HepG2 (cell line): ENCODE results near the gene MAN2C1. TPM values are rescaled to one million over a fixed set of nuclear protein-coding genes. Genes with fewer than 3 reads are reported as not detected.

Experiments used
- AKAP8 ChIP-seq: sonication (generic); formaldehyde crosslinking; IDR thresholded peaks from 2 replicates; pipeline ENCODE4 v1.5.1; 2020; ENCODE audit warnings: mild to moderate bottlenecking, missing genetic modification reagents
- DNMT1 ChIP-seq: sonication (generic); formaldehyde crosslinking; IDR thresholded peaks from 2 replicates; pipeline ENCODE4 v1.5.1; 2020; ENCODE audit warnings: mild to moderate bottlenecking, missing genetic modification reagents
- EEA1 ChIP-seq: sonication (generic); formaldehyde crosslinking; IDR thresholded peaks from 2 replicates; pipeline ENCODE4 v1.5.1; 2020; ENCODE audit warnings: mild to moderate bottlenecking, missing genetic modification reagents, borderline replicate concordance
- ESRRA ChIP-seq: sonication (generic); formaldehyde crosslinking; IDR thresholded peaks from 2 replicates; pipeline ENCODE4 v1.5.1; 2020; ENCODE audit warnings: mild to moderate bottlenecking, low read depth, missing genetic modification reagents
- GFI1 ChIP-seq: sonication (generic); formaldehyde crosslinking; IDR thresholded peaks from 2 replicates; pipeline ENCODE4 v1.5.0; 2020; ENCODE audit warnings: missing genetic modification reagents, mild to moderate bottlenecking, borderline replicate concordance
- HCFC1 ChIP-seq: fragments of 150-350 bp; IDR thresholded peaks from 2 replicates; pipeline ENCODE4 v1.6.1; 2014; ENCODE audit warnings: low read depth, low read length
- MAF1 ChIP-seq: sonication (generic); formaldehyde crosslinking; IDR thresholded peaks from 2 replicates; pipeline ENCODE4 v1.5.0; 2020; ENCODE audit warnings: missing genetic modification reagents, borderline replicate concordance
- MNT ChIP-seq: fragments of 450-650 bp; IDR thresholded peaks from 2 replicates; pipeline ENCODE4 v1.6.1; 2016
- MTA1 ChIP-seq: sonication (generic); formaldehyde crosslinking; IDR thresholded peaks from 2 replicates; pipeline ENCODE4 v1.4.0; 2020; ENCODE audit warnings: missing genetic modification reagents, mild to moderate bottlenecking, borderline replicate concordance
- NBN ChIP-seq: fragments of 450-650 bp; conservative IDR thresholded peaks from 2 replicates; pipeline ENCODE4 v1.6.1; 2017
- NCOR1 ChIP-seq: fragments of 200-600 bp; sonication (generic); IDR thresholded peaks from 2 replicates; pipeline ENCODE4 v1.7.0; 2017; ENCODE audit warnings: antibody characterized with exemption, low read length, borderline replicate concordance
- NR3C1 ChIP-seq: sonication (generic); formaldehyde crosslinking; IDR thresholded peaks from 2 replicates; pipeline ENCODE4 v1.4.0; 2020; ENCODE audit warnings: missing genetic modification reagents
- PHB2 ChIP-seq: fragments of 450-650 bp; IDR thresholded peaks from 2 replicates; pipeline ENCODE4 v1.6.1; 2018; ENCODE audit not compliant: partially characterized antibody
- PRPF4 ChIP-seq: fragments of 200-400 bp; formaldehyde crosslinking; IDR thresholded peaks from 2 replicates; pipeline ENCODE4 v1.6.1; 2016; ENCODE audit warnings: low read length, low read depth; ENCODE audit not compliant: poor library complexity, severe bottlenecking
- RAD21 ChIP-seq: fragments of 450-650 bp; formaldehyde crosslinking; IDR thresholded peaks from 2 replicates; pipeline ENCODE4 v1.5.0; 2020; ENCODE audit warnings: mild to moderate bottlenecking
- THYN1 ChIP-seq: sonication (generic); formaldehyde crosslinking; IDR thresholded peaks from 2 replicates; pipeline ENCODE4 v1.8.1; 2023; ENCODE audit warnings: low read depth, mild to moderate bottlenecking, moderate library complexity, missing genetic modification reagents, borderline replicate concordance
- ZIK1 ChIP-seq: sonication (generic); formaldehyde crosslinking; IDR thresholded peaks from 2 replicates; pipeline ENCODE4 v1.5.0; 2020; ENCODE audit warnings: mild to moderate bottlenecking, low read depth, missing genetic modification reagents, borderline replicate concordance
- ZNF20 ChIP-seq: sonication (generic); formaldehyde crosslinking; IDR thresholded peaks from 2 replicates; pipeline ENCODE4 v1.4.0; 2020; ENCODE audit warnings: mild to moderate bottlenecking, moderate library complexity, missing genetic modification reagents
- ZNF224 ChIP-seq: sonication (generic); formaldehyde crosslinking; IDR thresholded peaks from 2 replicates; pipeline ENCODE4 v1.5.0; 2020; ENCODE audit warnings: mild to moderate bottlenecking, missing genetic modification reagents
- ZNF234 ChIP-seq: sonication (generic); formaldehyde crosslinking; conservative IDR thresholded peaks from 2 replicates; pipeline ENCODE4 v1.5.1; 2020; ENCODE audit warnings: mild to moderate bottlenecking, missing genetic modification reagents
- ZNF337 ChIP-seq: sonication (generic); formaldehyde crosslinking; IDR thresholded peaks from 2 replicates; pipeline ENCODE4 v1.5.1; 2020; ENCODE audit warnings: missing genetic modification reagents, low read depth, mild to moderate bottlenecking, borderline replicate concordance
- ZNF354B ChIP-seq: sonication (generic); formaldehyde crosslinking; IDR thresholded peaks from 2 replicates; pipeline ENCODE4 v1.8.0; 2022; ENCODE audit warnings: mild to moderate bottlenecking, missing genetic modification reagents
- ZNF598 ChIP-seq: sonication (generic); formaldehyde crosslinking; IDR thresholded peaks from 2 replicates; pipeline ENCODE4 v1.5.1; 2020; ENCODE audit warnings: mild to moderate bottlenecking, missing genetic modification reagents, borderline replicate concordance
- ZNF704 ChIP-seq: sonication (generic); formaldehyde crosslinking; IDR thresholded peaks from 2 replicates; pipeline ENCODE4 v1.8.1; 2023; ENCODE audit warnings: mild to moderate bottlenecking, inconsistent platforms, moderate library complexity, missing genetic modification reagents, borderline replicate concordance
- polyA plus RNA-seq, 8 experiments: library from polyadenylated mRNA; depleted of rRNA in 3 of 8; stranded (reverse) in 7 of 8; unstranded in 1 of 8; fragments of >200 nt; fragmentation: Illumina TruSeq in 4 of 8; extraction: Trizol in 4 of 8; gene quantifications; 2 replicates each; pipeline versions ENCODE4 v1.2.1 to v1.2.3, GENCODE V29; 2011 to 2016; ENCODE audit warnings: low read depth in 4 of 8, missing spikeins in 1 of 8, mixed read lengths in 1 of 8; ENCODE audit not compliant: insufficient read depth in 1 of 8
- total RNA-seq, 5 experiments: library from RNA; depleted of rRNA; stranded (reverse); fragments of >200 nt; fragmentation: Illumina TruSeq; extraction: Trizol; gene quantifications; 2 replicates each; pipeline ENCODE4 v1.2.3, GENCODE V29; 2016; ENCODE audit warnings: low read depth in 1 of 5
- TF ChIP-seq, protein P1 (sequence below): sonication (generic); formaldehyde crosslinking; IDR thresholded peaks from 2 replicates; pipeline ENCODE4 v1.4.0; 2020; ENCODE audit warnings: missing genetic modification reagents; ENCODE audit errors: not compliant biosample characterization
- TF ChIP-seq, protein P2 (sequence below): sonication (generic); formaldehyde crosslinking; IDR thresholded peaks from 2 replicates; pipeline ENCODE4 v1.4.0; 2020; ENCODE audit warnings: missing genetic modification reagents, borderline replicate concordance

The MAN2C1 gene
- total and polyA plus RNA-seq, 2 of the 13 experiments (the other 11 are each of a cell fraction or from before 2014, with no cell fraction given), result 62.6 to 71.0 TPM

- no peak for TF ChIP-seq NR3C1 (CRISPR knock-in tag)
- no peak; the same call in 1 of the 2 replicates for TF ChIP-seq ZNF598 (CRISPR knock-in tag)
- peak; percentile 59 for TF ChIP-seq RAD21 (CRISPR knock-in tag)
- peak; percentile 43; the same call in 1 of the 2 replicates for TF ChIP-seq AKAP8
- TF ChIP-seq HCFC1, result peak; percentile 70
- TF ChIP-seq NCOR1, result no peak
- TF ChIP-seq PRPF4, result no peak
- TF ChIP-seq MNT, result peak; percentile 46
- peak; percentile 69 for TF ChIP-seq GFI1 (CRISPR knock-in tag)
- no peak; the same call in 1 of the 2 replicates for TF ChIP-seq ZNF704
- TF ChIP-seq ZNF20, result no peak
- TF ChIP-seq MAF1, result peak; percentile 67; the same call in 1 of the 2 replicates
- no peak for TF ChIP-seq THYN1 (CRISPR knock-in tag)
- TF ChIP-seq ESRRA, result peak; percentile 12; the same call in 1 of the 2 replicates
- TF ChIP-seq, protein P1, sequence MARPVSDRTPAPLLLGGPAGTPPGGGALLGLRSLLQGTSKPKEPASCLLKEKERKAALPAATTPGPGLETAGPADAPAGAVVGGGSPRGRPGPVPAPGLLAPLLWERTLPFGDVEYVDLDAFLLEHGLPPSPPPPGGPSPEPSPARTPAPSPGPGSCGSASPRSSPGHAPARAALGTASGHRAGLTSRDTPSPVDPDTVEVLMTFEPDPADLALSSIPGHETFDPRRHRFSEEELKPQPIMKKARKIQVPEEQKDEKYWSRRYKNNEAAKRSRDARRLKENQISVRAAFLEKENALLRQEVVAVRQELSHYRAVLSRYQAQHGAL (CRISPR knock-in tag), result no peak
- TF ChIP-seq ZNF224 (CRISPR knock-in tag), result no peak; the same call in 1 of the 2 replicates
- TF ChIP-seq, protein P2, sequence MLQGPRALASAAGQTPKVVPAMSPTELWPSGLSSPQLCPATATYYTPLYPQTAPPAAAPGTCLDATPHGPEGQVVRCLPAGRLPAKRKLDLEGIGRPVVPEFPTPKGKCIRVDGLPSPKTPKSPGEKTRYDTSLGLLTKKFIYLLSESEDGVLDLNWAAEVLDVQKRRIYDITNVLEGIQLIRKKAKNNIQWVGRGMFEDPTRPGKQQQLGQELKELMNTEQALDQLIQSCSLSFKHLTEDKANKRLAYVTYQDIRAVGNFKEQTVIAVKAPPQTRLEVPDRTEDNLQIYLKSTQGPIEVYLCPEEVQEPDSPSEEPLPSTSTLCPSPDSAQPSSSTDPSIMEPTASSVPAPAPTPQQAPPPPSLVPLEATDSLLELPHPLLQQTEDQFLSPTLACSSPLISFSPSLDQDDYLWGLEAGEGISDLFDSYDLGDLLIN, result no peak; the same call in 1 of the 2 replicates
- peak; percentile 89; the same call in 1 of the 2 replicates for TF ChIP-seq ZIK1 (CRISPR knock-in tag)
- TF ChIP-seq ZNF354B (CRISPR knock-in tag), result no peak
- TF ChIP-seq EEA1 (CRISPR knock-in tag), result no peak; the same call in 1 of the 2 replicates
- no peak for TF ChIP-seq MTA1
- TF ChIP-seq NBN, result no peak
- 0 out of 2 replicates have a peak, but pooled peaks have one; percentile 52 for TF ChIP-seq ZNF234 (CRISPR knock-in tag)
- no peak for TF ChIP-seq PHB2
- no peak for TF ChIP-seq DNMT1 (CRISPR knock-in tag)
- peak; percentile 83 for TF ChIP-seq ZNF337 (CRISPR knock-in tag)
Observed at GRCh38 chr15:75367913-75368688, at the start of gene MAN2C1 (continued).
